HG03196 (cell line): ENCODE results near the gene GLIPR1L2.
A peak's percentile ranks its signal among the peaks of the same experiment; 100 is the strongest.

Experiments
- ATAC-seq: cut with Tn5 transposase; IDR thresholded peaks from one replicate; pipeline ENCODE4 v1.9.1; 2021; ENCODE audit not compliant: unreplicated experiment

The GLIPR1L2 gene

GRCh38 chr12:75476071-75476470, 85.2 kb downstream of the GLIPR1L2 start:
- ATAC-seq: no peak

- no peak for ATAC-seq
These were observed 86.2 kb downstream of the GLIPR1L2 start for GRCh38 chr12:75477137-75477536.

- ATAC-seq: no peak
These were observed 87.4 kb downstream of the GLIPR1L2 start for GRCh38 chr12:75478116-75478794.

GRCh38 chr12:75479963-75480461, 89.1 kb downstream of the GLIPR1L2 start:
- ATAC-seq: peak; percentile 45

- ATAC-seq: peak; percentile 86
These were observed 89.6 kb downstream of the GLIPR1L2 start, which contains the start of gene GLIPR1 for GRCh38 chr12:75480469-75480949. TSS of gene GLIPR1 (plus strand) at chr12:75480755. CDS start at chr12:75480881, 126 bp downstream.

GRCh38 chr12:75481013-75481705, 90.3 kb downstream of the GLIPR1L2 start:
- peak; percentile 11 for ATAC-seq

GRCh38 chr12:75481774-75482173, 90.9 kb downstream of the GLIPR1L2 start:
- ATAC-seq: no peak
